Islet of Langerhans (tissue), 1 donor: ENCODE measurements around the gene LAMB1.

Experiments used
- FAIRE-seq: peaks from one replicate; lab custom pipeline; 2011; peaks lifted over from hg19 to GRCh38; lab: Jason Lieb, UNC

The LAMB1 gene

DNA sequence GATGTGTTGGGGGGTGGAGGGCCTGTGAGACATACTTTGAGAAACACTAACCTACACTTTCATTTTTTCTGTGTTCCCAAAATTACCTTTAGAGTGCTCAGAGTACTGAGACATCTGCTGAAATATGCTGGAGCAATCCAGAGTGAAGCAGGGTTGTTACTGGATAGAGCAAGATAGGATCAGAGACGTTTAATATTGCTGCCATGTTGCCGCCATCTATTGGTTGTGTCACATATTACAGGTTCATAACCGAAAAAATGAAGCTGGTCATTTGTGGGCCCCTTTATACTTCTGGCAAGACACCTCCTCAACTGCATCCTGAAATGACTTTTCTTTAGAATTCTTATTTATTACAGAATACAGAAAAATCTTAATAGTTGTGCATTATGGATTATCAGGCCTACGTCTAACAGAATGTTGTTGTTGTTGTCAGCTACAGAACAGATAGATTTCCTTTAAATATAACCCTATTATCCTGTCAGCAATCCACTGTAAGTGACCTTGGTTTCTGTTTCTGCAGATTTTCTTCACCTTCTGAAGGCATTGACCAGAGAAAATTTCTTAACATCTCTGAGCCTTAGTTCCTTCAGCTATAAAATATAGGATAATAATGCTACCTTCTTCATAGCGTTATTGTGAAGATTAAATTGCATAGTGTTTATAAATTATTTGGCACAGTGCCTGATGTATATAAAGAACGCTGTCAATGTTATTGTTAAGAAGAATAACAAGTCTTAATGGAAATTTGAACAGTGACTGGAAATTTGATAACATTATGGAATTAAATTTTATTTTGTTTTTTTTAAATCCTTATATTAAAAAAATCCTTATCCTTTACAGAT, 128.1 kb downstream of the LAMB1 start:
- peak; percentile 69 for FAIRE-seq

- FAIRE-seq, result no peak
Observed at GRCh38 chr7:107874111-107874510, 128.8 kb downstream of the LAMB1 start.
